Measurements from ENCODE around the gene CDCA8.

GRCh38 chr1:37676281-37677142 is 15.8 kb upstream of the CDCA8 start:
- TF ChIP-seq, protein P1, sequence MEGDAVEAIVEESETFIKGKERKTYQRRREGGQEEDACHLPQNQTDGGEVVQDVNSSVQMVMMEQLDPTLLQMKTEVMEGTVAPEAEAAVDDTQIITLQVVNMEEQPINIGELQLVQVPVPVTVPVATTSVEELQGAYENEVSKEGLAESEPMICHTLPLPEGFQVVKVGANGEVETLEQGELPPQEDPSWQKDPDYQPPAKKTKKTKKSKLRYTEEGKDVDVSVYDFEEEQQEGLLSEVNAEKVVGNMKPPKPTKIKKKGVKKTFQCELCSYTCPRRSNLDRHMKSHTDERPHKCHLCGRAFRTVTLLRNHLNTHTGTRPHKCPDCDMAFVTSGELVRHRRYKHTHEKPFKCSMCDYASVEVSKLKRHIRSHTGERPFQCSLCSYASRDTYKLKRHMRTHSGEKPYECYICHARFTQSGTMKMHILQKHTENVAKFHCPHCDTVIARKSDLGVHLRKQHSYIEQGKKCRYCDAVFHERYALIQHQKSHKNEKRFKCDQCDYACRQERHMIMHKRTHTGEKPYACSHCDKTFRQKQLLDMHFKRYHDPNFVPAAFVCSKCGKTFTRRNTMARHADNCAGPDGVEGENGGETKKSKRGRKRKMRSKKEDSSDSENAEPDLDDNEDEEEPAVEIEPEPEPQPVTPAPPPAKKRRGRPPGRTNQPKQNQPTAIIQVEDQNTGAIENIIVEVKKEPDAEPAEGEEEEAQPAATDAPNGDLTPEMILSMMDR (IDR thresholded peaks at IDR 0.05), result no peak
- TF ChIP-seq POLR2A (IDR thresholded peaks at IDR 0.05), result no peak
- peak; percentile 33 to 73 (median 64) for TF ChIP-seq POLR2AphosphoS5 (IDR thresholded peaks at IDR 0.05)
- peak in 1 of 4 donors; percentile 9 for TF ChIP-seq EP300 (IDR thresholded peaks at IDR 0.05)
